C1 segment of cervical spinal cord (tissue), 14 donors: ENCODE measurements around the gene LOXL3.
A peak's percentile ranks its signal among the peaks of the same experiment; 100 is the strongest.

ENCODE experiments used
- DNase-seq, 14 donors: peaks; one replicate each; lab custom pipeline; 2025; lab: John Stamatoyannopoulos, UW

The LOXL3 gene

GRCh38 chr2:74529357-74530238, 24.1 kb downstream of the LOXL3 start, which contains the start of the genes AUP1 and HTRA2:
Gene AUP1, minus strand, starts transcription at chr2:74529706. Its CDS starts 77 bp downstream, at chr2:74529629.
Gene HTRA2, plus strand, starts transcription at chr2:74529933. Its CDS starts 74 bp downstream, at chr2:74530007.
- peak; percentile 88 to 100 (median 98) for DNase-seq

- DNase-seq, result no peak
Observed at GRCh38 chr2:74528600-74529356, 25.0 kb downstream of the LOXL3 start.

DNA sequence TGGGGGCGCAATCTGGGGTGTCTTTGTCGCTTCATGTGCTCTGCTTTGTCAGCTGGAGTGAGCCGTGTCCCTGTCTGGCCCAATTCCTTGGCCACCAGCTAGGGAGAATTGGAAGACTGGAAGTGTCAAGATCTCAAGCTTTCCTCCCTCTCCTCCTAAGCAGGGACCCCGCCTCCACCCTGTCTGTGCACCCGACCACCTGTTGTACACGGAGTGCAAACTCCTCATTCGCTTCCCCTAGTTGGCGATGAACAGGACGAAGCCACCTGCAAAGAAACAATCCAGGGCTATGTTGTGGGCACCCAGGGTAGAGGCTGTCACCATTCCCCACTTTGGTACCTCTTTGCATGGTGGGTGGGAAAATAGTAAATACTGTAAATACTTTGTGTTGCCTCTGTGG, 26.0 kb downstream of the LOXL3 start:
- no peak for DNase-seq

DNA sequence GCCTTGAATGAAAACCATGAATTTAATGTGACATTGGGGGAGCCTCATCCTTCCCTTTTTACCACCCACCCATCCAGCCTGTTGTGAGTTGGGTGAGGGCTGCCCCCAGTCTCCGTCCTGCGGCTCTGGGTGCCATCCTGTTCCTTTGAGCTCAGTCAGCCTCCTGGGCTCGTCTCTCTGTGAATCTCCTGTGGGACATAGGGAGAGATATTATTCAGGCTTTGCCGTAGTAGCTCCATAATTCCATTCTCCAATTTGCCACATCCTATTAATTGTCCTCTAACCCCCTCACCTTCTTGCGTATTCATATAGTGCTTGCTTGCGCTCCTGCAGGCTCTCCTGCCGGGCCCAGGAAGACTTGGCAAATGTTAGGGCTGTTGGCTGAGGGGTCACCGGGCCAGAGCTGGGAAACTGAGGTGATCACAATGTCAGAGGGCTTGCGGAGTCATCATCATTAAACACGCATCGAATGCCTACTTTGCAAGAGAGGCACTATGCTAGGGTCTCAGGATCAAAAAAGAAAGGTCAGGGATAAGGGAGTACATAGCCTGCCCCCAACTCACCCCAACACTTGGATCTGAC, 27.0 kb downstream of the LOXL3 start:
- DNase-seq, result no peak

DNA sequence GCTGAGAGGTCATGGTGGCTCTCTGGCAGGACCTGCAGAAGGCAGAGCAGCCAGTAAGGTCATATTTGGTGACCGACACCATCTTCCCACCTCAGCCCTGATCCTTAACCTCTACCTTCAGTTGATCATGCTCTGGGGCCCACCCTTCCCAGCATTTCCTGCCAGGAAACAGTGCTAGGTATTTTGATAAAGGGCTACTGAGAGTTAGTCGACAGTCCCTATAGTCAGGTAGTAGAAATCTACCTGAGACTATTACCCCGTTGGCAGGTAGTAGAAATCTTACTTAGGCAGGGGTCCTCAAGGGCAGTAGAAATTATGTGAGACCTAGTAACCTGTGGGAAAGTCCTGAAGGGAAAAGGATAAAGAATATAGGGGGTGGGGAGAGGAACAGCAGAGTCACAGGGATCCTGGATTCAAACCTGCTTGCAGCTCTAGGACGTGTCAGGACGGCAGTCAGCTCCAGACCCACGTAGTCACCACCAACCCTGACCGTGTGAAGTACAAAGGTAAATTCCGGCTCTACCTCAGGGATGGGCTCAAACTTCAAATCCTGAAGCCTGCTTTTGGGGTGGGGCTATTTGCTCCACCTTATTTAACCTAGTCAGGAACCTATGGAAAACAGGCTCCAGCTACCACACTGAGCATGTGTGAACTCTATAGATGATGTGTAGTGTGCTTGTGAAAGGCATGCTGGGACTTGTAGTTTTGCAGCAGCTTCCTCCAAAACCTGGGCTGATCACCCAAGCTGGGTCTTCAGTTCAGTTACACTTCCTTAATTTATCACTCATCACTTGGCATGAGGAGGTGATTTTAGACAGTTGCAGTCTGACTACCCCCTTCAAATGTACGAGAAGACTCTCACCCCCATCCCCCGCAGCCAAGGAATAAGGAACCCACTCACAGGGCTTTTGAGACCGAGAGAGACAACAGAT, 27.8 kb downstream of the LOXL3 start, which contains the start of gene DQX1:
DQX1 (minus strand) TSS at position 515 of the 932 bp plus-strand sequence; CDS start at position 13, 502 bp downstream.
- no peak for DNase-seq

DNA sequence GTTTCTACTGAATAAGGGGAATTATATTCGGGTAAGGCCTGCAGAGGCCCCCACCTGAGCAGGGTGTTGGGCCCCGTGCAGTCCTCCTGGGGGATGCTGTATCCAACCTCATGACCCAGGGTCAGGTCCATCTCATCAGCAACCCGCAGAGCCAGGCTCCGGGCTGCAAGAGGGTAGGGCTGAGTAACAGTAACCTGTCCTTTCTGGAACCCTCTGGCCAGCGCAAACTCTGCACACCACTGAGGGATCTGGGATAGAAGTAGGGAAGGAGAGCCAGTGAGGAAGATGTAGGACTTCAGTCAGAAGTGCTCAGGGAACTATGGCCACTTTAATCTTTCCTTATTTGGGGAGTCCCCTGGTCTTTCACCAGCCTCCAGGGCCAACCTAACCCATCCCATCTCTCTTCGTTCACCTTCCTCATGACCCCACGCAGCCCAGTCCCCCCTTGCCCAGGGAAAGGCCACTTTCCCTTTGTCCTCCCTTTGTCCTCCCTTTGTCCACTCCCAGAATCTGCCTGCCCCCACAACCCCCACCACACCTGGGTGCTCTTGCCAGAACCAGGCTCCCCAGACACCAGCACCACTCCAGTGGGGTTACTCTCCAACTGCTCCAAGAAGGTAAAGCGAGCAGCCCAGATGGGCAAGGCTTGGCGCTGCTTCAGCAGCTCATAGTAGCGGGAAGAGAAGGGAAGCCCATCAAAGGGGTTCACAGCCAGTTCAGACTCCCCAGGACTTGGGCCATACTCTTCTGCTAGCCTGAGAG, 28.6 kb downstream of the LOXL3 start:
- no peak for DNase-seq

DNA sequence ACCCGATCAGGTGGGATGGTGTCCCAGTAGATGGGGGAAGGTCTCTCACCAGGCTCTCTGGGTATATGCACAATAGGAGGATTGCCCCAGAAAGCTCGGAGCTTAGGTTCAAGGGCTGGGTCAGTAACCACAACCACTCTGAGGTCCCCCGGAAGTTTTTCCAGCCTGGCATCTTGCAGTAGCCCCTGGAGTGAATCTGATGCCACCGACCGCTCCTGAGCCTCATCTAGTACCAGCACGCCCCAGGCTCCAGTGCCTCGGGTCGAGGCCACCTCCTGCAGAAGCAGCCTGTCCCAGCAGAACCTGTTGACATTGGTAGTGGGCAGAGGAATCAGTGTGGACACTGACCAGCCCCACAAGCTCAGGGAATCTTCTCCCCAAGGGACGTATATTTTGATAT, 29.7 kb downstream of the LOXL3 start:
- DNase-seq, result no peak

GRCh38 chr2:74522516-74522915, 31.2 kb downstream of the LOXL3 start:
- no peak for DNase-seq

DNA sequence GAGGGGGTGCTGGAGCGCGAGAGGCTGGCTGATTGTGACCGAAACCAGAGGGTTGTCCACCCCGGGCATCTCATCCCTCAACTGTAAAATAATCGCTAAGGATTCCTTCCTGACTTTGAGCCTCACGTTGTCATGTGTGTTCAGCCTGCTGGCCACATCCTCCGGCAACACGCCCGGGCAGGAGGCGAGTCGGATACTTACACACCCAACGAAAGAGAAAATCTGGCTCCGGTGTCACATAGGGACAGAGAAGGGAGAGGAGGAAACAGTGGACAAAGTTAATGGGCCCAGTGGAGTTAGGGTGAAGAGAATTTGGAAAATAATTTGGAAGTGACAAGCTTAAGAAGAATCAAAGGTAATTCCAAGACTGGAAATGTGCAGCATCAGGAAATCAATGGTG, 37.1 kb downstream of the LOXL3 start:
- no peak for DNase-seq

DNA sequence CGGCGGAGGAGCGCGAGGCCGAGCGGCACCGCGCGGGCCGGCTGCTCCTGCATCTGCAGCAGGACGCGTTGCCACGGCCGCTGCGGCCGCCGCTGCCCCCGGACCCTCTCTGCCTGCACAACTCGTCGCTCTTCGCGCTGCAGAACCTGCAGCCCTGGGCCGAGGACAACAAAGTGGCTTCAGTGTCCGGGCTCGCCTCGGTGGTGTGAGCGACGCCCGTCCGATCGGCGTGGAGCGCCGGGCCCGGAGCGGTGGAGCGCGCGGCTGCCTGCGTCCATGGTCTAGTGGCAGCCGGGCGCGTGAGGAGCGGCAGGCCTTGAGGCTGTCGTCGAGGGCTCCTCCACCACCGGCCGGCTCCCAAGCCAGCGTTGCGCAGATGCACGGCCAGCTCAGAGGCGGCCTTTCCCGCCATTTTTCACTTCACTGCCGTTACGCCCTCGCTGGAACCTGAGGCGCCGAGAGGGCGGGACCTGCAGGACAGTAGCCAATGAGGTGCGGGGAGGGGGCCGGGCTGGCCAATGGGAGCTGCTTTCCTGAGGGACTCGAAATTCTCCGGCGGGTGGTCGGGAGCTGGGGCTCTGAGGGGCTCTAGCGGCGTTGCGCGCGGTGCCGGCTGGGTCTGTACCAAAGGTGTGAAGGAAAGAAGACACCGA, 37.6 kb downstream of the LOXL3 start:
- DNase-seq, result peak in 6 of 14 donors; percentile 2 to 39 (median 6)

DNA sequence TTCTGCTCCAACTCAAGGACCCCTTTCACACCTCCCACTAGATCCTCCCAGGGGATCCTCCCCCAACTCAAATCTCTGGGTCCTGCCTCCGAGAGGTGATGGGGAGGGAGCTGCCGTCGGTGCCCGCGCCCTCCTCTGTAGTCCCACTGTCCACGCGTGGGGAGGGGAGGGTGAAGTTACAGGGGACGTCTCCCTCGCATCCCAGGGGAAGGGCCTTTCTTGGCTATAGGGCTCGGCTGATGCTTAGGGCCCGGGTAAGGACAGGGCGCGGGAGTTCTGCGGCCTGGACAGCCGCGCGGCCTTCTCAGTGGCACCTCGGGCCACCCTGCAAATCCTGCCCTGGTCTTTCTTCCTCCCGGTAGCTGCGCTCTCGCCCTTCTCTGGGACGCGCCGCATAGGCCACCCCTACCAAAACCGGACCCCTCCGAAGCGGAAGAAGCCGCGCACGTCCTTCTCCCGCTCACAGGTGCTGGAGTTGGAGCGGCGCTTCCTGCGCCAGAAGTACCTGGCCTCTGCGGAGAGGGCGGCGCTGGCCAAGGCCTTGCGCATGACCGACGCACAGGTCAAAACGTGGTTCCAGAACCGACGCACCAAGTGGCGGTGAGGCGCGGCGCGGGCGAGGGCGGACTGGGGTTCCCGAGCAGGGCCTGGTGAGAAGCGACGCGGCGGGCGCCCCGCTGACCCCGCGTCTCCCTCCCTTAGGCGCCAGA, 38.3 kb downstream of the LOXL3 start:
- no peak for DNase-seq

DNA sequence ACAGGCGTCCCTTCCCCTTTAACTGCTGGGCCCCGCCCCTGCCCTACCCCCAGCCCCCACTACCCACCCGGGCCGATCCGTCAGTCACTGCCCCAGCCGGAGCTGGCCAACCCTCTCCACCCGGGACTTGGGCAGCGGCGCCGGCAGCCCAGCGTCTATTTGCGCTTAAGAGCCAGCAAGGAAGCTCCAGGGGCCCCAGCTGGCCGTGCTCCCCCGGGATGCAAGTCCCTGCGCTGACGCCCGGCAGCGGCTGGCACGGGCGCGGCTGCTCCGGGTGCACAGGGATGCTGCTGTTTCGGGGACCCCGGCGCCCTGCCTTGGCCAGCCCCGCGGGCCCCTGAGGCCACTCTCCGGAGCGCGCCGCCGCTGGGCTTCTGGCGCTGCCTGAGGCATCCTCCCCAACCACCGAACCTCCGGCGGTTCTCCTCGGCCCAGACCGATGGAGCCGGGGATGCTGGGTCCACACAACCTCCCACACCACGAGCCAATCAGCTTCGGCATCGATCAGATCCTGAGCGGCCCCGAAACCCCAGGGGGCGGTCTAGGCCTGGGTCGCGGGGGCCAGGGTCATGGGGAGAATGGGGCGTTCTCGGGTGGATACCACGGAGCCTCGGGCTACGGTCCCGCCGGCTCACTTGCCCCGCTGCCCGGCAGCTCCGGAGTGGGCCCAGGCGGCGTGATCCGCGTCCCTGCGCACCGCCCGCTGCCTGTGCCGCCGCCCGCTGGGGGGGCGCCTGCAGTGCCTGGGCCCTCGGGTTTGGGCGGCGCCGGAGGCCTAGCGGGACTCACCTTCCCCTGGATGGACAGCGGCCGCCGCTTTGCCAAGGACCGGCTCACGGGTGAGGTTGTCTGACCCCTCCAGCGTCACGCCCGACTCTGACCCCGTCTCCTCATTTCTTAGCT, 39.1 kb downstream of the LOXL3 start, which contains the start of gene TLX2:
TLX2 (plus strand) TSS at position 83 of the 903 bp plus-strand sequence; CDS start at position 440, 357 bp downstream.
- DNase-seq, result no peak

DNA sequence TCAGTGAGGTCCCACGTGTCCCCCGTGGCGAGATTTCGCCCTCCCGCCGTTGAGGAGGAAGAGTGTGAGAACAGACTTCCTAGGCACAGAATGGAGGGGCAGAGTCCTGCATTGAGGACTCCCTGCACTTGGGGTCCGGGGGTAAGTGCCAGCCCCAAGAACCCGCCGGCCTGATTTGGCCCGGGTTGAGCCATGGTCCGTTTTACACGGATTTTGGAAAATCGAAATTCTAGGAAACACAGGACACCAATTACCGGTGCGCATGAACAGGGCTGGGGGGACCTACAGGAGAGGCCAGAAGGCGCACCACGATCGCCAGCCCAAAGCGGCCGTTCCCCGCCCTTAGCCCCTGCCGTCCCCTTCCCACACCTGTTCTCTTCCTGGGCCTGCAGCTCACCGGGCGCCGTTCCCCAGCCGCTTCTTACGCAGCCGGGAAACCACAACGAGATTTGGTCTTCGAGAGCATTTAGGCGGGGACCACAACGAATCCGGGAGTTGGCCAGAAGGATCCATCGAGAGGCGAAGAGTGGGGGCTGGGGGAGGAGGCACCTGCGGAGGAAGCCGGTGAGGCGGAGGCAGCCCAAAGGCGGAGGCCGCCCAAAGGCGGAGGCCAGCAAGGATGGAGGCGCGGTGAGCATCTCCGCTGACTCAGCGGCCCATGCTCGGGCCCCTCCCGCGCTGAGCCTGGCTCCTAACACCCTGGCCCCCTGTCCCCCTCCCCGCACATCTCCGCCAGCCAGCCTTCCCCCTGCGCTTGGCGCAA, 40.0 kb downstream of the LOXL3 start:
- DNase-seq, result no peak

DNA sequence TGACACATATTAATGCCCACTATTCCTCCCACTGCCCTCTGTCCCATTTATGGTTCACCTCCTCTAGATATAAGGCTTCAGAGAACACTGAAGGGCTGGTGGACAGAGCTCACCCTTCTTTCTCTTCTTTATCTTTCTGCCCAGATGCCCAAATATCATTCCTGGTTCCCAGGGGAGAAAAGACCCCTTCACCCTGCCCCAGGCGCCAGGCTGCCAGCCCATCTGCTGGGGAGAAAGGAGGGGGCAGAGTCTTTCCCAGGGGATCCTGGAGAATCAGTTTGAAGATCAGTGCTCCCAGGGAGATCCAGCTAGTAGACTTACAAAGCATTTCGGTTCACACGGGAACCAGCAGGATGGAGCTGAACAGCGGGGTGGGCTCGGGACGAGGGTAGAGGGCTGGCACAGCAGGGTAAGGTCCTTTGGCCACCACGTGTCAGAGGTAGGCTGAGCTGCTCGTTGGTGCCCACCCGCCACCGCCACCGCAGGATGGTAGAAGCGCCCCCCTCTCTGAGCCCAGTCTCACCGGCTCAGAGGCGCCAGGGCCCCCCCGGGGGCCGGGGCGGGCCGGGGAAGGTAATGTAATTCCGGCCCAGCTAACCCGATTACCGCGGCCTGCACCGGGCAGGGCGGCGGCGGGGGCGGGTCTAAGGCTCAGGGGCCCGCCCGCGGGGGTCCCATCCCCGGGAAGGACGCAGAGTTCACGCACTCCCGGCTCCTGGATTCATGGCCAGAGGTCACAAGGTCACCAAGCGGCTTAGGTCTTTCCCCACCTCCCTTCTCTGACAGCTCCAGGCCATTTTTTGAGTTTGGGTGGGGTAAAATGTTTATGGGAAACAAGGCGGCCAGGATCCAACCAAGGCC, 40.8 kb downstream of the LOXL3 start:
- DNase-seq, result no peak

GRCh38 chr2:74511104-74511989, 42.4 kb downstream of the LOXL3 start:
- DNase-seq, result no peak
